SK-N-MC (cell line): Measurements from ENCODE around the gene SERPINB12.

Experiments used
- EZH2 ChIP-seq: fragments of 200-600 bp; sonication (generic); IDR thresholded peaks from one replicate; pipeline ENCODE4 v1.6.1; 2017; ENCODE audit warnings: antibody characterized with exemption
- POLR2AphosphoS5 ChIP-seq: IDR thresholded peaks from 2 replicates; pipeline ENCODE4 v1.6.1; 2012; ENCODE audit warnings: mild to moderate bottlenecking, low read depth, low read length, borderline replicate concordance

DNA sequence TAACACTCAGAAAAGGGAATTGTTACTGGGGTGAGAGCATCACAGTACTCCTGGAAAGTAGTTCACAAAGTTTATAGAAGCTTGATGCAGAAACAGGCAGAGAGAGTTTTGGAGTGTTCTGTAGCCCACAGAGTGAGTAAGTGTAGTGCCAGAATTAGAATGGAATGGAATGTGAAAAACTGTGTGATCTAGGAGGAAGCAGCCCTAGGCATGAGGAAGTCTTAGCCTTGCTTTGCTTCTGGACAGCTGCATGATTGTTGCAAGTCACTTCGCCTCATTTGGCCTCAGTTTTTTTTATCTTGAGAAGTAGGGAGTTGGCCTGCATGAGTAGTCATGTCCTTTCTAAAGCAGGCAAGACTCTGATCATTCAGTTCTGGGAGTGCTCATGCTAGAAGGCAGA, 10.9 kb downstream of the SERPINB12 start:
- no peak for TF ChIP-seq EZH2
- no peak for TF ChIP-seq POLR2AphosphoS5
